GM18507 (cell line): ENCODE results near the gene SCN3A.

Experiments used
- DNase-seq: peaks from one replicate; pipeline ENCODE4 v3.0.0; 2011; ENCODE audit warnings: low read depth; ENCODE audit not compliant: insufficient read length; ENCODE audit errors: extremely low spot score
- FAIRE-seq: peaks from 2 replicates; lab custom pipeline; 2011; peaks lifted over from hg19 to GRCh38; lab: Jason Lieb, UNC

SCN3A gene

DNA sequence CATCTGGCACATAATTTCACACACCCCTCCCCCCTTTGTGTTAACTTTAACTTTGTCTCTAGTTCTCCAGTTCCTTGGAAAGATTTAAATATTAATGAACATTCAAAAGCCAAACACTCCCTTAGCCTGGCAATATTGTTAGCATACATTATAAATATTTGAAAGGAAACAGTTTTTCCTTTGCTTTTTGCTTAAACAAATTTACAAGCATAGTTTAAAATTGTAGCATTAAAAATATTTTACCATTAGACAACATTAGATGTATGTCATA, 135.4 kb downstream of the SCN3A start:
- FAIRE-seq (no peak), DNase-seq (no peak)

GRCh38 chr2:165067643-165068486, 136.0 kb downstream of the SCN3A start:
- DNase-seq (no peak), FAIRE-seq (no peak)

DNA sequence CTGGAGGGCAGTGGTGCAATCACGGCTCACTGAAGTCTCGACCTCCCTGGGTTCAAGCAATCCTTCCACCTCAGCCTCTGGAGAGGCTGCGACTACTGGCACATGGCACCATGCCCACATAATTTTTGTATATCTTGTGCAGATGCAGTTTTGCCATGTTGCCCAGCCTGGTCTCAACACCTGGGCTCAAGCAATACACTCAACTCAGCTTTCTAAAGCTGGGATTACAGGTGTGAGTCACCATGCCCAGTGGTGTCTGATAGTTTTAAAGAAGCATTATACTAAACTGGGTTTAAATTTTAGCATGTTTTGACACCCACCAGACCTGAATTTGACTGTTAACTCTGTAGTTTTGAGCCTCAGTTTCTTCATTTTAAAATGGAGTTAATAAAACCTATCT, 139.1 kb downstream of the SCN3A start:
- no peak for DNase-seq
- FAIRE-seq: no peak

- DNase-seq (no peak), FAIRE-seq (no peak)
These were observed 143.4 kb downstream of the SCN3A start for GRCh38 chr2:165060411-165060810.

DNA sequence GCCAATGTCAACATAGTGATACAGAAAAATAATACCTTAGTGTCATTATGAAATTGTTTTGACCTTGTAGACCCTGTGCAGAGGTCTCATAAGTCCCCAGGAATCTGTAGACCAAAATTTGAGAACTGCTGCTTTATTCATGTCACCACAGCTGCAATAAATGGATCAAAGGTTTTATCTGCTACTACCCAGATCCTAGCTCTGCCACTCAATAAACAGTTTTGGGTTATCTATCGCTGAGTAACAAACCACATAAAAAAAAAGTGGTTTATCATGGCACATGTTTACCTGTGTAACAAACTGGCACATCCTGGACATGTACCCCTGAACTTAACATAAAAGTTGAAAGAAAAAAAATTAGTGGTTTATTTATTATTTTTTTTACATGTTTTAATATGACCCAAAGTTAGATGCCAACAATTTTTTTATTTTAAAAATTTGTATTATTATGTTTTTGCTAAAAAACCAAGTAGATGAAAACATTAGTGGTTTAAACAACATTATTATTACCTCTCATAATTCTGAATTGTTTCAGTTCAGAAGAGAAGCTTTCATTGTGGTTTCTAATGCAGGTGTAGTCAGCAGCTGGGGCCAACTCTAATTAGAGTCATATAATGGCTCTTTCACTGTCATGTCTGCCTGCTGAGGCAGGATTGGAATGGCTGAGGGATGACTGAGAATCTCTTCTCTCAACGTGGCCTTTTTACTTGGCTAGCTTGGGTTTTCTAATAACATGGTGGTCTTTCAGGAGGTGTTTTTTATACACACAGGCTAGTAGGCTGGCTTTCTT, 145.2 kb downstream of the SCN3A start:
- no peak for DNase-seq
- FAIRE-seq: no peak

GRCh38 chr2:165057931-165058330, 145.9 kb downstream of the SCN3A start:
- no peak for FAIRE-seq

GRCh38 chr2:165057308-165057707, 146.5 kb downstream of the SCN3A start:
- FAIRE-seq: no peak
- no peak for DNase-seq

More at GRCh38 chr2:165057931-165058330, 145.9 kb downstream of the SCN3A start:
- no peak for DNase-seq

- no peak for DNase-seq
These were observed 147.3 kb downstream of the SCN3A start for GRCh38 chr2:165056564-165056963.

GRCh38 chr2:165055082-165055851, 148.6 kb downstream of the SCN3A start:
- DNase-seq: no peak
- no peak for FAIRE-seq

More at GRCh38 chr2:165056564-165056963, 147.3 kb downstream of the SCN3A start:
- FAIRE-seq: no peak

- DNase-seq (no peak), FAIRE-seq (no peak)
These were observed 149.2 kb downstream of the SCN3A start for GRCh38 chr2:165054652-165055051.

- FAIRE-seq: no peak
- no peak for DNase-seq
These were observed 159.1 kb downstream of the SCN3A start for GRCh38 chr2:165044505-165045303.
